IPS-NIHi11 (cell line): Measurements from ENCODE around the gene ACER3.
"Not testable (repeated sequence)": the region's sequence is repeated elsewhere in the genome, so short reads cannot be mapped to it uniquely, and the experiment has no call there.

Source experiments
- DNase-seq: peaks from one replicate; pipeline ENCODE4 v3.0.0; 2012; ENCODE audit warnings: mixed read lengths, low spot score

Gene ACER3

GRCh38 chr11:76860539-76861475, at the start of gene ACER3:
ACER3 (plus strand) TSS chr11:76860918; CDS start chr11:76860977, 59 bp downstream.
- DNase-seq = peak; percentile 99

- no peak for DNase-seq
Measured at GRCh38 chr11:76811259-76811658, 49.5 kb upstream of the ACER3 start.

DNA sequence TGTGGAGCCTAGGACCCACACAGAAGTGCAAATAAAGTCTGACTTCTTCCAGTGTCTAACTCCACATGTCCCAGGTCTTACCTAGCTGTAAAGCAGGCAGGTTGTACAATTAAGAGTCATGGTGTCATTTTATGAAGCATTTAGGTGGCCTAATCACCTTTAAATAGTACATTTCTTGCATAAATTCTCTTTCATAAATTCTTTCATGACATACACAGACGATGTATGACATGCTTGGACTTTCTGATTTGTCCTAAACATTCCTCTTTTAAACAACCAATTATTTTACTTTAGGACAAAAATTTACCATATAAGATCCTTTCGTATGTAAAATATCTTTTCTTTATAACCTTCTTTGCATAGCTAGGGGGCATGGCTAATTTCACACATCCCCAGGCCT, 46.3 kb upstream of the ACER3 start:
- DNase-seq = no peak

DNA sequence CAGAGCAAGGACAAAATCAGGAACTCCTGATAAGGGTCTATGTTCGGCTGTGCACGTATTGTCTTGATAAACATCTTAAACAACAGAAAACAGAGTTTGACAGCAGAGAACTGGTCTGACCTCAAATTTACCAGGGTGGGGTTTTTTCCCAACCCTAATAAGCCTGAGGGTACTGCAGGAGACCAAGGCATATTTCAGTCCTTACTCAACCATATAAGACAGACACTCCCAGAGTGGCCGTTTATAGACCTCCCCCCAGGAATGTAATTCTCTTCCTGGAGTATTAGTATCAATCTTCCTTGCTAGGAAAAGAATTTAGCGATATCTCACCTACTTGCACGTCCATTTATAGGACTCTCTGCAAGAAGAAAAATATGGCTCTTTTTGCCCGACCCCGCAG, 45.0 kb upstream of the ACER3 start:
- not testable (repeated sequence) for DNase-seq

DNA sequence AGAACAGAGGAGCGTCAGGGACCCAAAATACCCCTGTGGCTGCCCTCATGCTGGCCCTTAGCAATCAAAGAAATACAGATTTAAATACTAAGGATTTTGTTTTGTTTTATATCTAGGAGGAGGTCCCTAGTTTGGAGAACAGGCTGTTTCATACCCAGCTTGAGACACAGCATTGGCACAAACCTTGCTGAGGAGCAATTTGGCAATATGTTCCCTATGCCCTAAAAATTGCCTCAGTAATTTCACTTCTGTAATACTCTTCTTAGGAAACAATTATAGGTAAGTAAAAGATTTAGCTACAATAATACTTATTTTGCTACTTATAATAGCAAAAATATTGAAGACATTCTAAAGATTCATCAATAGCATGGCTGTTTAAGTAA, 40.5 kb upstream of the ACER3 start:
- DNase-seq = no peak

GRCh38 chr11:76821396-76821795, 39.3 kb upstream of the ACER3 start:
- DNase-seq = not testable (repeated sequence)

- DNase-seq = no peak
Measured at GRCh38 chr11:76822406-76822805, 38.3 kb upstream of the ACER3 start.

GRCh38 chr11:76823481-76824028, 37.2 kb upstream of the ACER3 start:
- DNase-seq = no peak

DNA sequence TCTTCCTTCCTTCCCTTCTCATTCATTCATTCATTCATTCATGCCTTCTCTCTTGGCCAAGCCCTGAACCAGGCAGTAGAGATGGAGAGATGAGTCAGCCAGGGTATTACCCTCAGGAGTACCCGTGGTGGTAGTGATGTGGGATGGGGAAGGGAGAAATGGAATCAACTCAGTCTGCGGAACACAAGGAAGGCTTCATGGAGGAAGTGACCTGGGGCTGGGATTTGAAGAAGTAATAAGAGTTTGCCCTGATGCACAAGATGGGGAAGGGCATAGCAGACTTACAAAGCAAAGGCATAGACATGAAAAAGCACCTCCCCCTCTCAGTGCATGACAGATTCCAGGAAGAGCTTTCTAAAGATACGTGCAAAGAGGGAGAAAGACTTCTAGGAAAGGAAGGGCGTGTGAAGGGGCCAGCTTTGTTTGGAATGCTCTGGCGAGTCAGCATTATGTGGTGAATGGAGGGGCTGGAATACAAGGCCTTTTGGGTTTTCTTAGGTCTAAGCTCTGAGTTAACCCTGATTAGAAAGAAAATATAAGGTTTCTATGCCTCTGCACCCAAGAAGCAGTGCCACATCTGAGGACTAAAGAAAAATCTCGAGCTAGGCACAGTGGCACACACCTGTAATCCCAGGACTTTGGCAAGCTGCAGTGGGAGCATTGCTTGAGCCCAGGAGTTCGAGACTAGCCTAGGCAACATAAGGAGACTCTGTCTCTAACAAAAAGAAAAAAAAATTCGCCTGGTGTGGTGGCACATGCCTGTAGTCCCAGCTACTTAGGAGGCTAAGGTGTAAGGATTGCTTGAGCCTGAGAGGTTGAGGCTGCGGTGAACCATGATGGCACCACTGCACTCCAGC, 36.4 kb upstream of the ACER3 start:
- DNase-seq = no peak

GRCh38 chr11:76824980-76825725, 35.6 kb upstream of the ACER3 start:
- DNase-seq = no peak

DNA sequence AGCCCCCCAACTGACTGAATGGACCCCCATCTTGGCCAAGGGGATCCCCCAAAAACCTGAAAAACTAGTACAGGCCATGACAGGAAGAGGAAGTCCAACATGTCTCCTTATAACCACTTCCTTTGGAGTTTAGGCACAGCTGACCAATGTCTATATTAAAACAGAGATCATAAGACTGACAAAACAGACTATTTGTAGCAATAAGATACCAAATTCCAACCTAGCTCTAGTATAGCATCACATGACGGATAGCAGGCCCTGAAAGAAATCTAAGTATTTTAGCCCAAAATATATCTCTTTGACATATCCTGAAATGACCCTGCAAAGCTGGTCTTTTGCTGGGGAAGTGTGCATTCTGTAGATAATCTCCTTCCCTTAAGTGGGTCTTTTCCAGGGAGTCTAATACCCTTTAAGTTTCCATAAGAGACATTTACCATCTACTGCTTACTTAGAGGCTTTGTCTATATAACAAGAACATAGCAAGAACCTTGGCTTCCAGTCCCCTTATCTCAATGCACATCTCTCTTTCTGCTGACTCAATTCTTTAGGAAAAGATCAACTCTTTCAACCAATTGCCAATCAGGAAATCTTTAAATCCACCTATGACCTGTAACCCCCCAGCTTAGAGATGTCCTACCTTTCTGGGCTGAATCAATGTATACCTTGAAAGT, 34.9 kb upstream of the ACER3 start:
- DNase-seq = no peak

DNA sequence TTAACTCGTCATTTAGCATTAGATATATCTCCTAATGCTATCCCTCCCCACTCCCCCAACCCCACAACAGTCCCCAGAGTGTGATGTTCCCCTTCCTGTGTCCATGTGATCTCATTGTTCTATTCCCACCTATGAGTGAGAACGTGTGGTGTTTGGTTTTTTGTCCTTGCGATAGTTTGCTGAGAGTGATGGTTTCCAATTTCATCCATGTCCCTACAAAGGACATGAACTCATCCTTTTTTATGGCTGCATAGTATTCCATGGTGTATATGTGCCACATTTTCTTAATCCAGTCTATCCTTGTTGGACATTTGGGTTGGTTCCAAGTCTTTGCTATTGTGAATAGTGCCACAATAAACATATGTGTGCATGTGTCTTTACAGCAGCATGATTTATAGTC, 34.2 kb upstream of the ACER3 start:
- DNase-seq = not testable (repeated sequence)

- not testable (repeated sequence) for DNase-seq
Measured at GRCh38 chr11:76827005-76827404, 33.7 kb upstream of the ACER3 start.

DNA sequence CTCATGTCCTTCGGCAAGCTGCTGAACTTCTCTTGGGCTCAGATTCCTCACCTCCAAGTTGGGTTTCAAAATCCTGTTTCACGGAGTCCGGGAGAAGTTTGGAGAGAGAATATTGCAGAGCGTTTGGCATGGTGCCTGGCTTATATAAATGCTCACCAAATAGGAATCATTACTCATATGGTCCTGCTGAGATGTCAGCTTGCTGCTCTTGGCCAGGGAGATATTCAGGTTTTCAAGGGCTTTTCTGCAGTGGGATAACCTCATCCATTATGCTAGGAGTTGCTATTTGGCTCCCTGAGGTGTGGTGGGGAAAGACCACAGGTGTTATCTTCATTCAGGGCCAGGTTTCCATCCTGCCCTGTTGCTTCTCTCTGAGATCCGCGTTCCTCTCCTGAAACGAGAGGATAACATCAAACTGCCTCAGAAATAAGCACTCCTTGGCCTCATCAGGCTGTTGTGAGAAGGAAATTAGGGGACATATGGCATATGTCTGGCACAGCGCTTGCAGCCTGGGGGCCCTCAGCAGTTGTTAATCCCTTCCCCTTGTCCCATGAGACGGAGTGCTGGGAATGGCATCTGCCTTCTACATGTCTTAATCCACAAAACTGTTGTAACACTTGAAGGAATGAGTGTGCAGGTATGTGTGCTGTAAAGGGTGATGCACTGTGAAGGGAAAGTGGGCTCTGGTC, 29.9 kb upstream of the ACER3 start:
- DNase-seq = no peak

GRCh38 chr11:76831686-76832310, 28.9 kb upstream of the ACER3 start:
- no peak for DNase-seq

DNA sequence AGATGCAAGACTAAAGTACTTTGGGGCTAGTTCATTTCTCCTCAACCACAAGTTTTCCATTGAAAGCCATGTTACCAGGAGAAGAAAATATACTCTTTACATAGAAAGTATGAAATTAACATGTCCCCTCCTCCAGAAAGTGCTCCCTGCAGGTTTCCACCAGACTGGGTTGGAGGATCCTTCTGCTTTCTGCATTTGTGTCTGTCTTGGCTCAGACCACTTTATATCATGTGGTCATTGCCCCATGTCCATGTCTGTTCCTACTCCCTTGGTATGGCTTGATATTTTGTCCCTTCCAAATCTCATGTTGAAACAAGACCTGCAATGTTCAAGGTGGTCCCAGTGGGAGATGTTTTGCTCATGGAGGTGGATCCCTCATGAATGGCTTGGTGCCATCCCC, 28.4 kb upstream of the ACER3 start:
- no peak for DNase-seq

GRCh38 chr11:76834151-76834550, 26.6 kb upstream of the ACER3 start:
- DNase-seq = no peak

DNA sequence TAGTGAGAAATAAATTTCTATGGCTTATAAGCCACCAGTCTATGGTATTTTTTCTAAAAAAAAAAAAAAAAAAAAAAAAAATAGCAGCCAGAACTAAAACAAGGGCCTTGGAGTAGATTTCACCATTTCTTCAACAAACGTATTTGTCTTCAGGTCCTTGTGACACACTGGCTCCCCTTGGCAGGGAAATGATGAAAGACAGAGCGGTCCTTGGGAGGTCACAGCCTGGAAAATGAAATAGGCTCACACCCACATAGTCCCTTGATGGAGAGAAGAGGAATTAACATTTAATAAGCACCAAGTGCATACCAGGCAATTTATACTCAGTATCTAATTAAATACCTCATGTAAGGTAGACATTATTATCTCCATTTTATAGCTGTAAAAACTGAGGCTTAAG, 25.7 kb upstream of the ACER3 start:
- no peak for DNase-seq

GRCh38 chr11:76835928-76836612, 24.6 kb upstream of the ACER3 start:
- DNase-seq = no peak
